Measurements from ENCODE around the gene NIM1K. TPM values are rescaled to one million over a fixed set of nuclear protein-coding genes. Genes with fewer than 3 reads are reported as not detected.

Gene NIM1K
- total and polyA plus RNA-seq, 2 of the 13 experiments (the other 11 are each of a cell fraction or from before 2014, with no cell fraction given): 0.04 TPM; not detected in 1

DNA sequence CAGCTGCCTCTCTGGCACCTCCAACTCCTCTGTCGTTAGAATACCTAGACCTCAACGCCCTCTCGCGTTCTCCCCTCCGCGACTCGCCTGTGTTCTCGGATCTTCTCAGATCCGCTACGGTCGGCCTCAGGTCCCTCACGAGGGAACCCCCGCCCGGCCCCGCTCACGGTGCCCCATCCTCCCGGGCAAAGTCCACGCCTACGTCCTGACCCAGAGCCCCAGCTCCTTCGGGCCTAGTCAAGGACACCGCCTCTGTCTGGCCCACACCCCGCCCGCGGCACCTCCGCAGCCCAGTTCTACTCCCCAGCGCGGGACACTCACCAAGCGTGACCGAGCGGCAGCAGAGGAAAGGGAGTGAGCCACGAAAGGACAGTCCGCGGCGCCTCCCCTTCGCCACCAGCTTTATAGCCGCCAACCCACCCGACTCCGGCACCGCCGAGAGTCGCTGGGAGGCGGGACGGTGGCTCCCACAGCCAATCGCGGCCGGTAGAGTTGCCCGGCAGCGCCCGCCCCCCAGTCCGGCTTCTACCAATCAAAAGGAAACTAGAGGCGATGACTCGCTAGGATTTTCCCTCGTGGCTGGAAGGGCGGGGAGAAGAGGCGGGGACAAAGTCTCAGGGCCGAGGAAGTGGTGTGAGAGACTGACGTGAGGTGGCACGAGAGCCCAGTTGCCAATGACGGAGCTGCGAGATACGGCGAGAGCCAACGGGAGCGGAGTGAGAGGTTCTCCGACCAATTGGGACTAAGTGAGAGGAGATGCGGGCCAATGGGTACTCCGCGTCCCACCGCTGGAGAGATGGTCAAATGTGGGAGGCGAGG lies 121.2 kb downstream of the NIM1K start, which contains the start of gene HMGCS1 (continued):
- TF ChIP-seq, protein P1, sequence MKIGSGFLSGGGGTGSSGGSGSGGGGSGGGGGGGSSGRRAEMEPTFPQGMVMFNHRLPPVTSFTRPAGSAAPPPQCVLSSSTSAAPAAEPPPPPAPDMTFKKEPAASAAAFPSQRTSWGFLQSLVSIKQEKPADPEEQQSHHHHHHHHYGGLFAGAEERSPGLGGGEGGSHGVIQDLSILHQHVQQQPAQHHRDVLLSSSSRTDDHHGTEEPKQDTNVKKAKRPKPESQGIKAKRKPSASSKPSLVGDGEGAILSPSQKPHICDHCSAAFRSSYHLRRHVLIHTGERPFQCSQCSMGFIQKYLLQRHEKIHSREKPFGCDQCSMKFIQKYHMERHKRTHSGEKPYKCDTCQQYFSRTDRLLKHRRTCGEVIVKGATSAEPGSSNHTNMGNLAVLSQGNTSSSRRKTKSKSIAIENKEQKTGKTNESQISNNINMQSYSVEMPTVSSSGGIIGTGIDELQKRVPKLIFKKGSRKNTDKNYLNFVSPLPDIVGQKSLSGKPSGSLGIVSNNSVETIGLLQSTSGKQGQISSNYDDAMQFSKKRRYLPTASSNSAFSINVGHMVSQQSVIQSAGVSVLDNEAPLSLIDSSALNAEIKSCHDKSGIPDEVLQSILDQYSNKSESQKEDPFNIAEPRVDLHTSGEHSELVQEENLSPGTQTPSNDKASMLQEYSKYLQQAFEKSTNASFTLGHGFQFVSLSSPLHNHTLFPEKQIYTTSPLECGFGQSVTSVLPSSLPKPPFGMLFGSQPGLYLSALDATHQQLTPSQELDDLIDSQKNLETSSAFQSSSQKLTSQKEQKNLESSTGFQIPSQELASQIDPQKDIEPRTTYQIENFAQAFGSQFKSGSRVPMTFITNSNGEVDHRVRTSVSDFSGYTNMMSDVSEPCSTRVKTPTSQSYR (CRISPR knock-in tag; IDR thresholded peaks at IDR 0.05; ENCODE audit: borderline replicate concordance): peak; percentile 57; the same call in 1 of the 2 replicates
- TF ChIP-seq MEF2D (CRISPR knock-in tag; IDR thresholded peaks at IDR 0.05) (peak; percentile 41; the same call in 1 of the 2 replicates), KDM6A (CRISPR knock-in tag; IDR thresholded peaks at IDR 0.05; ENCODE audit: low read depth) (0 out of 2 replicates have a peak, but pooled peaks have one; percentile 36), YEATS2 (CRISPR knock-in tag; IDR thresholded peaks at IDR 0.05; ENCODE audit: borderline replicate concordance) (peak; percentile 62; the same call in 1 of the 2 replicates), CCDC6 (CRISPR knock-in tag; IDR thresholded peaks at IDR 0.05) (no peak), SP1 (IDR thresholded peaks at IDR 0.05) (no peak), SP1 (CRISPR knock-in tag; IDR thresholded peaks at IDR 0.05) (peak; percentile 70), NR2C2 (CRISPR knock-in tag; IDR thresholded peaks at IDR 0.05; ENCODE audit: borderline replicate concordance) (peak; percentile 59; the same call in 1 of the 2 replicates), SOX5 (CRISPR knock-in tag; IDR thresholded peaks at IDR 0.05; ENCODE audit: borderline replicate concordance) (no peak; the same call in 1 of the 2 replicates), GZF1 (CRISPR knock-in tag; IDR thresholded peaks at IDR 0.05) (no peak), NR2F2 (IDR thresholded peaks at IDR 0.05; ENCODE audit: borderline replicate concordance, low read depth) (no peak; the same call in 1 of the 2 replicates), ZMAT3 (CRISPR knock-in tag; conservative IDR thresholded peaks at IDR 0.05) (no peak; the same call in 1 of the 2 replicates), SIN3B (IDR thresholded peaks at IDR 0.05; ENCODE audit: low read length) (no peak; the same call in 1 of the 2 replicates), ZNF549 (CRISPR knock-in tag; IDR thresholded peaks at IDR 0.05) (no peak), ATF1 (CRISPR knock-in tag; IDR thresholded peaks at IDR 0.05) (peak; percentile 97), SMAD9 (CRISPR knock-in tag; IDR thresholded peaks at IDR 0.05) (no peak)
- TF ChIP-seq, protein P2, sequence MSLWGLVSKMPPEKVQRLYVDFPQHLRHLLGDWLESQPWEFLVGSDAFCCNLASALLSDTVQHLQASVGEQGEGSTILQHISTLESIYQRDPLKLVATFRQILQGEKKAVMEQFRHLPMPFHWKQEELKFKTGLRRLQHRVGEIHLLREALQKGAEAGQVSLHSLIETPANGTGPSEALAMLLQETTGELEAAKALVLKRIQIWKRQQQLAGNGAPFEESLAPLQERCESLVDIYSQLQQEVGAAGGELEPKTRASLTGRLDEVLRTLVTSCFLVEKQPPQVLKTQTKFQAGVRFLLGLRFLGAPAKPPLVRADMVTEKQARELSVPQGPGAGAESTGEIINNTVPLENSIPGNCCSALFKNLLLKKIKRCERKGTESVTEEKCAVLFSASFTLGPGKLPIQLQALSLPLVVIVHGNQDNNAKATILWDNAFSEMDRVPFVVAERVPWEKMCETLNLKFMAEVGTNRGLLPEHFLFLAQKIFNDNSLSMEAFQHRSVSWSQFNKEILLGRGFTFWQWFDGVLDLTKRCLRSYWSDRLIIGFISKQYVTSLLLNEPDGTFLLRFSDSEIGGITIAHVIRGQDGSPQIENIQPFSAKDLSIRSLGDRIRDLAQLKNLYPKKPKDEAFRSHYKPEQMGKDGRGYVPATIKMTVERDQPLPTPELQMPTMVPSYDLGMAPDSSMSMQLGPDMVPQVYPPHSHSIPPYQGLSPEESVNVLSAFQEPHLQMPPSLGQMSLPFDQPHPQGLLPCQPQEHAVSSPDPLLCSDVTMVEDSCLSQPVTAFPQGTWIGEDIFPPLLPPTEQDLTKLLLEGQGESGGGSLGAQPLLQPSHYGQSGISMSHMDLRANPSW (CRISPR knock-in tag; IDR thresholded peaks at IDR 0.05; ENCODE audit: borderline replicate concordance): peak; percentile 31; the same call in 1 of the 2 replicates
- TF ChIP-seq, protein P3, sequence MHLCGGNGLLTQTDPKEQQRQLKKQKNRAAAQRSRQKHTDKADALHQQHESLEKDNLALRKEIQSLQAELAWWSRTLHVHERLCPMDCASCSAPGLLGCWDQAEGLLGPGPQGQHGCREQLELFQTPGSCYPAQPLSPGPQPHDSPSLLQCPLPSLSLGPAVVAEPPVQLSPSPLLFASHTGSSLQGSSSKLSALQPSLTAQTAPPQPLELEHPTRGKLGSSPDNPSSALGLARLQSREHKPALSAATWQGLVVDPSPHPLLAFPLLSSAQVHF (CRISPR knock-in tag; IDR thresholded peaks at IDR 0.05): no peak; the same call in 1 of the 2 replicates
- TF ChIP-seq, protein P4, sequence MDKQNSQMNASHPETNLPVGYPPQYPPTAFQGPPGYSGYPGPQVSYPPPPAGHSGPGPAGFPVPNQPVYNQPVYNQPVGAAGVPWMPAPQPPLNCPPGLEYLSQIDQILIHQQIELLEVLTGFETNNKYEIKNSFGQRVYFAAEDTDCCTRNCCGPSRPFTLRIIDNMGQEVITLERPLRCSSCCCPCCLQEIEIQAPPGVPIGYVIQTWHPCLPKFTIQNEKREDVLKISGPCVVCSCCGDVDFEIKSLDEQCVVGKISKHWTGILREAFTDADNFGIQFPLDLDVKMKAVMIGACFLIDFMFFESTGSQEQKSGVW (CRISPR knock-in tag; IDR thresholded peaks at IDR 0.05; ENCODE audit: borderline replicate concordance): no peak
